Measurements from ENCODE around the gene APP.

The APP gene

DNA sequence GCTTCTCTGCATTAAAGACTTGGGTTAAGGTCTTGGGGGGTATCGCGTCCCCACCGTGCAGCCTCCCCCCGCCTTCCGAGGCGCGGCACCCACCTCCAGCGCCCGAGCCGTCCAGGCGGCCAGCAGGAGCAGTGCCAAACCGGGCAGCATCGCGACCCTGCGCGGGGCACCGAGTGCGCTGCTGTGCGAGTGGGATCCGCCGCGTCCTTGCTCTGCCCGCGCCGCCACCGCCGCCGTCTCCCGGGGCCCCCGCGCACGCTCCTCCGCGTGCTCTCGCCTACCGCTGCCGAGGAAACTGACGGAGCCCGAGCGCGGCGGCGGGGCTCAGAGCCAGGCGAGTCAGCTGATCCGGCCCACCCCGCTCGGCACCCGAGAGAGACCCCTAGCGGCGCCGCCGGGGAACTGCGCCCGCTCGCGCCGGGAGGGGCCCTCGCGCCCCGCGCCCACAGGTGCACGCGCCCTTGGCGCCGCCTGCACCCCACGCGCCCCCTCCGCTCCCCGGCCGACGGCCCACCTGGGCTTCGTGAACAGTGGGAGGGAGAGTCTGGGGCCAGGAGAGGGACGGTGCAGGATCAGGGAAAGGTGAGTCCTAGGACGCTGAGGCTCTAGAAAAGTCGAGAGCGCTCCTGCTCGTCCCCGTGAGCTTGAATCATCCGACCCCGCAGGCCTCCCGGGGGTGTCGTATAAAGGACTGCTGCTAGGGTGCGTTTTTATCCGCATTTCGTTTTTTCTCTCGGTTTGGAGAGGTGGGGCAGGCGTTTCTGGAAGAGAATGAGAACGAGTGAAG is at the start of gene APP:
APP (minus strand) TSS at position 300 of the 787 bp plus-strand sequence; CDS start at position 150, 150 bp downstream.
- DNase-seq (ENCODE audit: low spot score) = peak; percentile 84

GRCh38 chr21:26212220-26212619 is 41.6 kb upstream of the APP start:
- no peak for DNase-seq (ENCODE audit: low spot score)

GRCh38 chr21:26210614-26211013 is 40.0 kb upstream of the APP start:
- DNase-seq (ENCODE audit: low spot score) = no peak

GRCh38 chr21:26207021-26207420 is 36.5 kb upstream of the APP start:
- no peak for DNase-seq (ENCODE audit: low spot score)

GRCh38 chr21:26199456-26199855 is 28.9 kb upstream of the APP start:
- no peak for DNase-seq (ENCODE audit: low spot score)

DNA sequence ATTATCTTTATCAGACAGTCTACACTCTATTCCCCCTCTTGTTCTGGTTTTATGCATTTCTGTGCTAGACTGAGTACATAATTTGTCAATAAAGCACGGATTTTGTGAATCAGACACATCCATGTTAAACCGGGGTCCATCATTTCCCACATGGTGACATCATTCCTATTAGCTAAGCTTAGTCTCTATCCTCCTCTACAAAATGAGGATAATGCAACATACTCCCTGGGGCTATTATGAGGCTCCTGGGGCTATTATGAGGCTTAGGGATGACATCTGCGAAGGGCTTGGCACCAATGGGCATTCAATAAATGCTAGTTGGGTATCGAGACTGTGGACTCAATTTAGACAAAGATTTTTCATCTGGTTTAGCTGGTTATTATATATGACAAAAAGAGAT is 25.1 kb upstream of the APP start:
- DNase-seq (ENCODE audit: low spot score) = no peak

GRCh38 chr21:26194811-26195251 is 24.3 kb upstream of the APP start:
- DNase-seq (ENCODE audit: low spot score) = peak; percentile 54

GRCh38 chr21:26194326-26194725 is 23.8 kb upstream of the APP start:
- peak; percentile 64 for DNase-seq (ENCODE audit: low spot score)

DNA sequence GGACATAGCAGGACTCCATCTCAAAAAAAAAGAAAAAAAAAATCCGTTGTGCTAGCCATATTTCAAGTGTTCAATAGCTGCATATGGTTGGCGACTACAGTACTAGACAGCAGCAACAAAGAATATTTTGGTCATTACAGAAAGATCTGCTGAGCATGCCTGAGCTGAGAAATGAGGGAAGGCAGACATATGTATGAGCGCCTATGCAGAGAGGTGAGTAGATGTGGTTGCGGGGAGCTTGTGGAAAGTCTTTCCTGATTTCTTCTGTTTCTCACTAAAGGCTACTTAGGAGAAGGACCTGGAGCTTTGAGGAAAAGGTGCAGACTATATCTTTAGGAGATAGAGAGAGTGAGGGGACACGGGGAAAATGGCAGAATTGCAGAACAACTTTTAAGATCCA is 21.0 kb upstream of the APP start:
- DNase-seq (ENCODE audit: low spot score) = no peak

GRCh38 chr21:26188422-26188821 is 17.9 kb upstream of the APP start:
- no peak for DNase-seq (ENCODE audit: low spot score)

GRCh38 chr21:26185446-26185845 is 14.9 kb upstream of the APP start:
- no peak for DNase-seq (ENCODE audit: low spot score)

DNA sequence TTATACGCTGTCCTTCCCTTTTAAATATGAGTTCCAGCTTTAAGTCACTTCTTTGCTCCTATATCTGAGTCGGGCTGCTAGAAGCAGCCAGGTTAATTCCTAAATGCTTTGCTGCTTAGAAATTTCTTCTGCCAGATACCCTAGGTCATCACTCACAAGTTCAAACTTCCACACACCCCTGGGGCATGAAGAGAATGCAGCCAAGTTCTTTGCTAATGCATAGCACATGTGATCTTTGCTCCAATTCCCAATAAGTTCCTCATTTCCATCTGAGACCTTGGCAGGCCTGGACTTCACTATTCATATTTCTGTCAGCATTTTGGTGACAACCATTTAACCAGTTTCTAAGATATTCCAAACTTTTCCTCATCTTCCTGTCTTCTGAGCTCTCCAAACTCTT is 14.5 kb upstream of the APP start:
- DNase-seq (ENCODE audit: low spot score) = no peak

- DNase-seq (ENCODE audit: low spot score) = no peak
Measured at GRCh38 chr21:26179501-26179900, 8.9 kb upstream of the APP start.

- DNase-seq (ENCODE audit: low spot score) = no peak
Measured at GRCh38 chr21:26177746-26178426, 7.3 kb upstream of the APP start.

- DNase-seq (ENCODE audit: low spot score) = no peak
Measured at GRCh38 chr21:26177187-26177586, 6.6 kb upstream of the APP start.

DNA sequence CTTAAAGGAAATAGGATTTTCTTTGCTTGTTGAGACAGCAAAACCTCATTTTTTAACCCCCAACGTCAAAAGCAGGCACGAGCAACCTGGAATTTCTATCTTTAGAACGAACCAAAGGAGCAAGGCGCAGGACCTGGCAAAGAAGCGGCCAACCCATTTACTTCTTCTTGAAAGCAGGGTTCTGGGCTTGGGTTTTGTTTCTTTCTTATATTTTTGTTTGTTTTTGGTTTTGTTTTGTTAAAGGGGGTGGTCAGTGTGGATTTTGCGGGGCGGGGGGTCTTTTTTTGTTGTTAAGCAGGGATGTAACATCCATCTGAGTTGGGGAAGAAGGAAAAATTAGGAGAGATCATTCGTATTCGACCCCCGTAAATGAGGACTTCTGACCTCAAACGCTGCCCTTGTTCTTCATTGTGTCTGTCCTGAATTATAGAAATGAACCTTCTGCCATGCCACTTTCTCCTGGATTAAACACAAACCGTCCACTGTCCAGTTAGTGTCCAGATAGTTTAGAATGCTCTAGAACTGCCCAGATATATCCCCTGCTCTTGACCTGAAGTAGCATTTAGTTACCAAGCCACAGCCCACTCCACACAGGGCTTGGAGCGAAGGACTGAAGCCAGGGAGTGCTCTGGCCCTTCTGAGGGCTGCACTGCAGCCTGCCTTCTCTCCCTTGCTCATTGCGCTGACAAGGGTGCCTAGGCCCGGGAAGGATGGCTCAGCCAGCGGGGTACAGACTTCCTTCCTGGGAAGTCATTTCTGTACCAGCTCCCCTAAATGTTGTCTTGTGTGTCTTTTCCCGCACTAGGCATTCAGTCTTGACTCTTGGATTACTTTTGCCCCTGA is 909 bp upstream of the APP start:
- no peak for DNase-seq (ENCODE audit: low spot score)

- peak; percentile 72 for DNase-seq (ENCODE audit: low spot score)
Measured at GRCh38 chr21:26169611-26170470, 729 bp downstream of the APP start.

DNA sequence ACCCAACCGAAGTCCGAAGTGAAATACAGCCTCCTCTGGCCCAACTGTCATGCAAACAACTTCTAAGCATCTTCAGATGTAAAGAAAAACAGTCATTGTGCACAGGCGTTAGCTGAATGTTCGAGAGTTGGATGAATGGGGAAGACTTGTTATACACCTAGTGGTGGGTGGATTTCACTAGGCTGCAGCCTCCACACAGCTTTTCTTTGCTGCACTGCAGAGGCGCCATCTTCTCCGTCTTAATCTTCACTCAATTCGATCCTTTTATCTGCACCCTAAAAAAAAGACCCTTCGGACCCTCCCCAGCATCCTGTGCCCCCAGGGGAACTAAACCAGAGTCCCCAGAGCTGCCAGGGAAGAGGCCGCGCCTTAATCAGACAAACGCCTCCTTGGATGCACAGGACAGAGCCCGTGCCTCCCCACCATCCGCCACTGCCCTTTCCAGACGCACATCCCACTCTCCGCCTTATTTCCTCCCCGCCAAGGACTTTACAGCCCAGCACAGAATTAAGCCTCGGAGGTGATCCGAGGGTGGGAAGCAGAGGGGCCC is 1.4 kb downstream of the APP start:
- peak; percentile 64 for DNase-seq (ENCODE audit: low spot score)

GRCh38 chr21:26168371-26168770 is 2.2 kb downstream of the APP start:
- DNase-seq (ENCODE audit: low spot score) = no peak

DNA sequence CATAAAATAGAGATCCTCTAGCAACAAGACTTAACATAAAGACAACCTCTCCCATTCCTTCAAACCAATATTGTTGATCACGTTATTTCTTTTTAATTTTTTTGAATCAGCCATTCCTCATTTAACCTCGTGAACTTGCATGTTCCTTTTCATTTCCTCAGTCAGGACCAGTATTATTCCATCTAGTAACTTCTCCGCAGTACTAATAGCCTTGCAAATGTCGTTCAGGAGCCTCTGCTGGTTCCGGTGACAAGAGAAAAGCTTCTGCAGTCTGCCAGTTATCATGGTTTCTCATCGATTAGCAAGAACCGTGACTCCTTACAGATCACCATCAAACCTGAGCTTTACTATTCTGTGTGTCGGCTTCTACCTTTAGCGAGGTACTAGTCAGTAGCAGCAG is 3.0 kb downstream of the APP start:
- DNase-seq (ENCODE audit: low spot score) = peak; percentile 27

- peak; percentile 72 for DNase-seq (ENCODE audit: low spot score)
Measured at GRCh38 chr21:26165331-26165730, 5.2 kb downstream of the APP start.

Data from kidney tubule cell (primary cell).